ENCODE results near the gene ESPN. TPM values are rescaled to one million over a fixed set of nuclear protein-coding genes. Genes with fewer than 3 reads are reported as not detected.

Gene ESPN
- total RNA-seq, 4 donors from 2014 or later, result 0.47 to 0.92 (median 0.81) TPM; not detected in 1

GRCh38 chr1:6507037-6507428 is 82.5 kb downstream of the ESPN start:
- peaks cover 36% of the 10 kb centered on the region for H3K27me3 ChIP-seq
- H3K4me1 ChIP-seq, result peaks cover 0 to 10% (median 0%) of the 10 kb centered on the region in 3 donors
- no peak for TF ChIP-seq EP300 (IDR thresholded peaks at IDR 0.05)
- TF ChIP-seq POLR2AphosphoS5 (IDR thresholded peaks at IDR 0.05), result no peak
- TF ChIP-seq POLR2A (IDR thresholded peaks at IDR 0.05), result no peak
- no peak for TF ChIP-seq CTCF (IDR thresholded peaks at IDR 0.05)
- ATAC-seq, result no peak
- no peak overlapping the region for H3K27ac ChIP-seq
- no peaks in the 10 kb centered on the region for H3K36me3 ChIP-seq
- H3K9me3 ChIP-seq, result no peaks in the 10 kb centered on the region
- WGBS, 2 donors (ENCODE audit: low coverage in 1 of 2), result 62% methylated on average over 3 of the region's 7 CpGs; no CpG with 5 or more reads in 1 of the 2 donors
- H3K4me3 ChIP-seq, result no peak overlapping the region

GRCh38 chr1:6507461-6507911 is 82.9 kb downstream of the ESPN start:
- no peak overlapping the region for H3K27ac ChIP-seq
- peaks cover 0 to 5% (median 0%) of the 10 kb centered on the region in 3 donors for H3K4me1 ChIP-seq
- H3K9me3 ChIP-seq, result no peaks in the 10 kb centered on the region
- ATAC-seq, result no peak
- H3K4me3 ChIP-seq, result no peak overlapping the region
- peaks cover 35% of the 10 kb centered on the region for H3K27me3 ChIP-seq
- TF ChIP-seq POLR2A (IDR thresholded peaks at IDR 0.05) (no peak), CTCF (IDR thresholded peaks at IDR 0.05) (no peak), EP300 (IDR thresholded peaks at IDR 0.05) (no peak), POLR2AphosphoS5 (IDR thresholded peaks at IDR 0.05) (no peak)
- WGBS, 2 donors (ENCODE audit: low coverage in 1 of 2), result no CpG with 5 or more reads among the region's 12 CpGs
- H3K36me3 ChIP-seq, result no peaks in the 10 kb centered on the region

GRCh38 chr1:6508154-6508815 is 83.7 kb downstream of the ESPN start:
- Histone ChIP-seq H3K27me3 (peaks cover 35% of the 10 kb centered on the region), H3K27ac (no peak overlapping the region), H3K4me1 (no peaks in the 10 kb centered on the region), H3K4me3 (no peak overlapping the region), H3K36me3 (no peaks in the 10 kb centered on the region), H3K9me3 (no peaks in the 10 kb centered on the region)
- TF ChIP-seq POLR2A (IDR thresholded peaks at IDR 0.05), result no peak
- TF ChIP-seq POLR2AphosphoS5 (IDR thresholded peaks at IDR 0.05), result no peak
- no peak for TF ChIP-seq EP300 (IDR thresholded peaks at IDR 0.05)
- TF ChIP-seq CTCF (IDR thresholded peaks at IDR 0.05), result no peak
- WGBS, 2 donors (ENCODE audit: low coverage in 1 of 2), result no CpG with 5 or more reads among the region's 18 CpGs
- no peak for ATAC-seq

GRCh38 chr1:6508816-6509189 is 84.2 kb downstream of the ESPN start:
- no peaks in the 10 kb centered on the region for H3K4me1 ChIP-seq
- H3K9me3 ChIP-seq, result no peaks in the 10 kb centered on the region
- TF ChIP-seq POLR2A (IDR thresholded peaks at IDR 0.05), result no peak
- no peak for TF ChIP-seq CTCF (IDR thresholded peaks at IDR 0.05)
- no peak for TF ChIP-seq EP300 (IDR thresholded peaks at IDR 0.05)
- TF ChIP-seq POLR2AphosphoS5 (IDR thresholded peaks at IDR 0.05), result no peak
- H3K4me3 ChIP-seq, result no peak overlapping the region
- ATAC-seq, result no peak
- WGBS, 2 donors (ENCODE audit: low coverage in 1 of 2), result 83% methylated on average over 1 of the region's 11 CpGs; no CpG with 5 or more reads in 1 of the 2 donors
- peaks cover 35% of the 10 kb centered on the region for H3K27me3 ChIP-seq
- H3K36me3 ChIP-seq, result no peaks in the 10 kb centered on the region
- no peak overlapping the region for H3K27ac ChIP-seq

Data from gastroesophageal sphincter (tissue), 4 donors.